NCI-H446 treated with DMSO at 0.1 percent for 48 hours (cell line): ENCODE results near the gene TRIO.

Experiments used
- DNase-seq: peaks from one replicate; lab custom pipeline; 2025; lab: John Stamatoyannopoulos, UW

The TRIO gene

GRCh38 chr5:14147210-14147609 lies 4.1 kb downstream of the TRIO start:
- DNase-seq = no peak

- DNase-seq = no peak
These were observed 5.3 kb downstream of the TRIO start for GRCh38 chr5:14148483-14148882.

- no peak for DNase-seq
These were observed 5.9 kb downstream of the TRIO start for GRCh38 chr5:14148890-14149671.

DNA sequence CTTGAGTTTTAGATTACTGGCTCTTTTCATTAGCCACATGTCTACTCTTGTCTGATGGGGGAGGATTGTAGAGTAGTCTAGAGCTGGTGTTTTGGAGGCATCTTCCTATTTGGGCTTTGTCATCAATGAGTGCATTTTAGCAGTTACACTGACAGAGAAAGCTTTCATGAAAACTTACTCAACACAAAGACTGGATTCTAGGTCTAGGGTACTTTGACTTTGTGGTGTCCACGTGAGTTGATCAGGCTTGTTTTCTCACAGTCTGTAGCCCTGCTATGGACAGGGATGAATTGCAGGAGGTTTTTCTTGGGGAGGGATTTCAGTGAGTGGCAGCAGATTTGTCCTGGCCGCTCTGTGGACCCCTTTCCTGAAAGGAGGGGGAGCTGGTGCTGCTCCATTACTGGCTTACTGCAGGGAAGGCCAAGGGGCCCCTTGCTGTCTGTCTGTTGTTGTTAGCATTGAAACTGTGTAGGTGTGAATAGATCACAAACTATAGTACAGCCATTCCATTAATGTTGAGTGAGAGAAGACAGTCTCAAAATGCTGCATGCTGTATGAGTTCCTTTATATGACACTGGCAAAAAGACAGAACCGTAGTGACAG lies 6.6 kb downstream of the TRIO start:
- no peak for DNase-seq

- DNase-seq = no peak
These were observed 8.3 kb downstream of the TRIO start for GRCh38 chr5:14151416-14151815.

- no peak for DNase-seq
These were observed 10.1 kb downstream of the TRIO start for GRCh38 chr5:14153071-14153864.

DNA sequence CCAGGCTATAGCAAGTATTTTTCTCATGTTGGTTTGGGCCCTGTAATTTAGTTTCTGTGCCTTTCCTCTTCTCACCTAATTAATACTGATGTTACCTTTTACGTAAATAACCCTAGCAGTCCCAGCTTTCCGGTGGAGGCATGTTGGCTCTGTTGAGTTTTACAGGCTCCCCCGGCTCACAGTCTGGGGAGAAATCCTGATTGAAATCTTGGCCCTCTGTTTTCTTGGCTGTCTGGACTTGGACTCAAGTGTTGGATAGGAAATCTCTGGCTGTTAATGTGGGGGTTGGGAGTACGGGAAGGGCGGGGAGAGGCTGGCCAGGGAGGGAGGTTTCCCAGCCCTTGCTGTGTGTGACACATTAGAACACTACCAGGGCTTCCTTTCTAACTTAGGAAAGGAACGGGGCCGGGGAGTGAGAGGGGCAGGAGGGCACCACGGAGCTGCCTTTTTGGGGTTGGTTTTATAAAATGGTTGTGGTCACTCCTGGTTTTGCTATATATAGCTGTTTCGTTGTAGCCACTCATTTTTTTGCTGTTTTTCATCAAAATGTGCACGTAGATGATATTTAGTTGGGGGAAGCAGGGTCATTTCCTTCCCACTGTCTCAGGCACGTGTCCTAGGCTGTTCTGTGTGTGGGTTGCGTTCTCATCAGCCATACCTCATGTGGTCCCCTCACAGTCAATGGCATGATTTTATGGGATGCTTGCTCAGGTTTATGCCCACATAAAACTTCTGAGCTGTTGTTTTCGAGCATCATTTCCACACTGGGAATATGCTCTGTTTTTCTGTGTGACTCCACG lies 11.0 kb downstream of the TRIO start:
- peak; percentile 55 for DNase-seq

- DNase-seq = no peak
These were observed 11.9 kb downstream of the TRIO start for GRCh38 chr5:14155075-14155474.

DNA sequence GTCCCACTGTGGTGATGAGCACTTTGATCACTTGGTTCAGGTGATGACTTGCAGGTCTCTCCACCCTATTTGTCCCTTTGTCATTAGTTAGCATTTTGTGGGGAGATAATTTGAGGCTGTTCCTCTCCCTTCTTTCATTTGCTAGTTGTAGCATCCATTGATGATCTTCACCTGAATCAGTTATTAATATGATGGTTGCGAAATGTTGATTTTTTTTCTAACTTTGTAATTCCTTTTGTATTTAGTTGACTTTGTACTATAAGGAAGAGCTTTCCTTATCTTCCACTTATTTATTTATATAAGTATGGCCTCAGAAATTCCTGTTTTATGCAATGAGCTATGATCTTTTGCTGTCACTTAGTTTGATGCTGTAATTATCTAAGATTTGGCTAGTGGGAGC lies 12.6 kb downstream of the TRIO start:
- no peak for DNase-seq

GRCh38 chr5:14156290-14156649 lies 13.1 kb downstream of the TRIO start:
- no peak for DNase-seq

DNA sequence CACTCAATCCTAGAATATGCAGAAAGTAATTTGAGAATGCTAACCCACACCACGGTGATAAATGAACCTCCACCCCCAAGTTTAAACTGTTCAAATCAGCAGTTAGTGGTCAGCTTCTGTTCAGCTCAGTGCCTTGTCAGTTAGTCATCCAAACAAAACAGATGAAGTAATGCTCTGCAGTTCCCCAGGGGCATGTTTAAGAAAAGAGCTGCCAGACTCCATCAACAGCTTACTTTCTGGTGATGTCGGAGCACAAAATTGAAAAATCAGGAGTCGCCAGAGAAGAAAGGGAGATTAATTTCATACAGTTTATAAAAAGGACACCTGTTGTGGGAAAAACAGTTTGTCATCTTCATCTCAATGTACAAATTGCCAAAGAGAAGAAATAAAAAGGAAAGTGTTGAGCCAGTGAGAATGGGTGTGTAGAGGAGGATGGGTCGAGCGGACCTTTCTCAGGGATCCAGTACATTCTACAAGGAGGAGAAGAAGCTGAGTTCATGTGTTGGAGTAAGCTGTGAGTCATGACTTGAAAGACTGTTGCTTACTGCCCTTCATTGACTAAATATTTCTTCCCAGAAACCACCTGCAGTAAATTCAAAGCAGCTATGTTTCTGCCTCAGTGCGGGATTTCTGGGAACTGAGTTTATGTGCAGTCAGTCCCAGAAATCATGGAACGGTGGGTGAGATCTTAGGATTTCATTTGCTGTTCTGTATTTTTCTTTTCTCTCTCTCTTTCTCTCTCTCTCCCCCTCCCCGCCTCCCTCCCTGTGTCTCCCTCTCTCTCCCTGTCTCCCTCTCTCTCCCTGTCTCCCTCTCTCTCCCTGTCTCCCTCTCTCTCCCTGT lies 13.7 kb downstream of the TRIO start:
- peak; percentile 97 for DNase-seq

DNA sequence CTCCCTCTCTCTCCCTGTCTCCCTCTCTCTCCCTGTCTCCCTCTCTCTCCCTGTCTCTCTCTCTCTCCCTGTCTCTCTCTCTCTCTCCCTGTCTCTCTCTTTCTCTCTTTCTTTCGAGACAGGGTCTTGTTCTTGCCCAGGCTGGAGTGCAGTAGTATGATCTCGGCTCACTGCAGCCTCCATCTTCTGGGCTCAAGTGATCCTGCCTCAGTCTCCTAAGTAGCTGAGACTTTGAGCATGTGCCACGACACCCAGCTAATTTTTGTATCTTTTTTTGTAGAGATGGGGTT lies 14.3 kb downstream of the TRIO start:
- no peak for DNase-seq

GRCh38 chr5:14158890-14159666 lies 15.9 kb downstream of the TRIO start:
- DNase-seq = no peak

- DNase-seq = peak; percentile 83
These were observed 18.8 kb downstream of the TRIO start for GRCh38 chr5:14161825-14162556.

- DNase-seq = no peak
These were observed 21.3 kb downstream of the TRIO start for GRCh38 chr5:14164164-14165163.

DNA sequence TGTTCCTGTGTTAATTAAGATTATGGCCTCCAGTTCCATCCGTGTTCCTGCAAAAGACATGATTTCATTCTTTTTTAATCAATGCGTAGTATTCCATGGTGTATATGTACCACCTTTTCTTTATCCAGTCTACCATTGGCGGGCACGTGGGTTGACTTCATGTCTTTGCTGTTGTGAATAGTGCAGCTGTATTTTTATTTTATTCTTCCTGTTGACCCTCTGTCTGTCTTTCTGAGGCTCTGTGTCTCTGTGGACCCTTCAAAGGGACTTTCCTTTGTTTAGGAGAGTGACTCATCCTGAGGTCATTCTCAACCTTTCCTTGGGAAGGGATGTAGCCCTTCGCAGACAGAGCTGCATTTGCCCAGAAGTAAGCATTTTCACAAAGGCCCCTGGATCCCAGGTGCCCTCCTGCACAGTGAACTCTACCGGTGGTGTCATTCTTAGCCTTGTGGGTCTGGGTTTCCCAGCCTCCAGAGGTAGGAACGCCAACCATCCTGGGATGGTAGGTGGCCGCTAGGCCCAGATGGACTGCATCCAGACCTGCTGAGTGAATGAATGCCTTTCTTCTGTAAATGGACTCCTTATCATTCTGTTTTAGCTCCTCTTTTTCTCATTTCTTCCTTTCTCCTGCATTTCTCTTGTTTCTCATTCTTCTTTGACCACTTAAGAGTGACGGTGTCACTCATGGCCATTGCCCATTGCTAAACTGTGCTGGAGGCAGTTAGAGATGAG lies 22.4 kb downstream of the TRIO start:
- DNase-seq = no peak

- DNase-seq = no peak
These were observed 23.3 kb downstream of the TRIO start for GRCh38 chr5:14166437-14166836.

DNA sequence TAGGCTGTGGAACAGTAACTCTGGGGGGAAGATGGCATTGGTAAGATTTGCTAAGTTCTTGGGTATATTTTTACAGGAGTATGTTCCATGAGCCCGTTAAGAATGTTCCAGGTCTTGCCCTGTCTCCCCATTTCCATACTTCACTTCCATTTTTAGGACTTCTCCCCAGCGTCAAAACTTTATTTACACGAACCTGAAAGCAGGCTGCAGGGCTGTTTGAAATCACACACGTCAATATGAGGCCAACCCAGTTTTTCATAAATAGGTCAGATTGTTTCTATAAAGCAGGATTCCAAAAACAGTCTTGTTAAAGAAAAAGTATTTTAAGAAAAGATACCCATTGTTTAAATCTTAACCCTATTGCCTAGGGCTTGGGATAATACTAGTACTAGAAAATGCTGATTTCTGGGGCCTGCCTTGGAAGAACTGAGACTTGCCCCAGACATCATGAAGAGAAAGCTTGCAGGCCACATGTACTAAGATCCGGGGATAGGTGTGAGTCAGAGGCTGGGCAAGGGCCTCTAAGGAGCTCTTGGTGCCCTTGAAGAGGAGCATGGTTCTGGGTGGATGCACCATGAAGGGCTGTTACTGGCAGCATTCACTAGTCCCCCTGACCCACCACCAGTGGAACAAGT lies 24.2 kb downstream of the TRIO start:
- no peak for DNase-seq
